K562 (cell line): ENCODE results near the gene MTFMT. TPM values are rescaled to one million over a fixed set of nuclear protein-coding genes. Genes with fewer than 3 reads are reported as not detected.

Experiments
- CBFA2T3 ChIP-seq: fragments of 450-650 bp; IDR thresholded peaks from 2 replicates; pipeline ENCODE4 v1.6.1; 2017
- FOS ChIP-seq: IDR thresholded peaks from 3 replicates; pipeline ENCODE4 v1.6.1; 2011; ENCODE audit not compliant: insufficient read length; ENCODE audit errors: extremely low read depth
- NBN ChIP-seq: fragments of 450-650 bp; IDR thresholded peaks from 2 replicates; pipeline ENCODE4 v1.6.1; 2016; ENCODE audit warnings: low read depth, mild to moderate bottlenecking
- NFXL1 ChIP-seq: fragments of 450-650 bp; formaldehyde crosslinking; IDR thresholded peaks from 2 replicates; pipeline ENCODE4 v1.4.0; 2021; ENCODE audit warnings: mild to moderate bottlenecking
- TCF7L2 ChIP-seq: fragments of 150-350 bp; IDR thresholded peaks from 2 replicates; pipeline ENCODE4 v1.6.1; 2016; ENCODE audit warnings: low read depth, mild to moderate bottlenecking, low read length, moderate library complexity
- polyA plus RNA-seq, 8 experiments: library from polyadenylated mRNA; depleted of rRNA in 4 of 8; stranded (reverse) in 5 of 8; unstranded in 3 of 8; fragments of >200 nt; fragmentation: Nextera tagmentation in 2 of 8; fragmentation: Illumina TruSeq in 1 of 8; extraction: Ambion mirVana in 2 of 8; extraction: Trizol in 1 of 8; gene quantifications; 2 replicates each; pipeline versions ENCODE4 v1.2.1 to v1.2.3, GENCODE V29; 2011 to 2014; ENCODE audit warnings: inconsistent platforms in 1 of 8, missing spikeins in 1 of 8
- total RNA-seq, 7 experiments: library from RNA; depleted of rRNA in 6 of 7; stranded (reverse); fragments of >200 nt in 6 of 7; fragmentation: Illumina TruSeq in 2 of 7; extraction: Trizol in 2 of 7; gene quantifications; 2 replicates each; pipeline versions ENCODE4 v1.2.1 to v1.2.3, GENCODE V29; 2011 to 2021; ENCODE audit warnings: low replicate concordance in 1 of 7
- TF ChIP-seq, protein P1 (sequence below): fragments of 450-650 bp; IDR thresholded peaks from 2 replicates; pipeline ENCODE4 v1.6.1; 2016; ENCODE audit warnings: mild to moderate bottlenecking, moderate library complexity
- TF ChIP-seq, protein P2 (sequence below): fragments of 250-450 bp; sonication (Bioruptor Pico); IDR thresholded peaks from 2 replicates; pipeline ENCODE4 v1.4.0; 2020
- TF ChIP-seq, protein P3 (sequence below): fragments of 450-650 bp; IDR thresholded peaks from 2 replicates; pipeline ENCODE4 v1.6.1; 2016; ENCODE audit warnings: antibody characterized with exemption

Gene MTFMT
- total and polyA plus RNA-seq, 9 of the 15 experiments (the other 6 are each of a cell fraction or from before 2014, with no cell fraction given) = 1.4 to 31.1 (median 16.2) TPM

DNA sequence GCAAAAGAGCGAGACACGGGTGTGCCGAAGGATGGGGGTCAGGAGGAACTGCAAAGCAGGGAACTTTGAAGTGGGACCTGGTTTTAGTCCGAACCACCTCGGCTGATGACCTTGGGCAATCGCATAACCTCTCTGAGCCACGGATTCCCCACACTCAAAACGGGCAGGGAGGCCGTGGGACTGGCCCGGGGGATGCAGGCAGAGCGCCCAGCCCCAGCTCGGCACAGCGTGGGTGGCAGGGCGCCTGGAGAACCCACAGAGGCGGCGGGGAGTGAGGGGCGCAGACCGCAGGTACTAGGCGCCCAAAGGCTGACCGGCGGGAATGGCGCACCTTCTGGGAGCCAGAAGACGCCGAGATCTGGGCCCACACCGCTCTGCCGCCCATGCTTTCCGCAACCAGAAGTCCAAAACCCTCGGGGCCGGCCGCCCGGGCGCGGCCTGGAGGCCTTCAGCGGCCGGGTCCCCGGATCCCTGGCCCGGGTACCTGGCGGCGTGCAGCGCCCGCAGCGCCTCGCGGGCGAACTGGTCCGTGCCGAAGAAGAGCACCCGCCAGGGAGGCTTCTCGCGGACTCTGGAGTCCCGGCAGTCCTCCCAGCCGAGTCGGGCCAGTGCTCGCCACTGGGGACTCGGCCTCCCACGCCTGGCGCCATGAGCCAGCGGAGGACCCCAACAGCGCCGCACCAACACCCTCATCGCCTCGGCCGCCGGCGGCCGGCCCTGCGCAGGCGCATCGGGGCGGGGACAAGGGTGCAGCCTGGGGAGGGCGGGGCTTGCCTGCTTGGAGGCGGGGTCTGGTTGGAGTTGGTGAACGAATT, at the start of gene MTFMT (continued):
- TF ChIP-seq, protein P1, sequence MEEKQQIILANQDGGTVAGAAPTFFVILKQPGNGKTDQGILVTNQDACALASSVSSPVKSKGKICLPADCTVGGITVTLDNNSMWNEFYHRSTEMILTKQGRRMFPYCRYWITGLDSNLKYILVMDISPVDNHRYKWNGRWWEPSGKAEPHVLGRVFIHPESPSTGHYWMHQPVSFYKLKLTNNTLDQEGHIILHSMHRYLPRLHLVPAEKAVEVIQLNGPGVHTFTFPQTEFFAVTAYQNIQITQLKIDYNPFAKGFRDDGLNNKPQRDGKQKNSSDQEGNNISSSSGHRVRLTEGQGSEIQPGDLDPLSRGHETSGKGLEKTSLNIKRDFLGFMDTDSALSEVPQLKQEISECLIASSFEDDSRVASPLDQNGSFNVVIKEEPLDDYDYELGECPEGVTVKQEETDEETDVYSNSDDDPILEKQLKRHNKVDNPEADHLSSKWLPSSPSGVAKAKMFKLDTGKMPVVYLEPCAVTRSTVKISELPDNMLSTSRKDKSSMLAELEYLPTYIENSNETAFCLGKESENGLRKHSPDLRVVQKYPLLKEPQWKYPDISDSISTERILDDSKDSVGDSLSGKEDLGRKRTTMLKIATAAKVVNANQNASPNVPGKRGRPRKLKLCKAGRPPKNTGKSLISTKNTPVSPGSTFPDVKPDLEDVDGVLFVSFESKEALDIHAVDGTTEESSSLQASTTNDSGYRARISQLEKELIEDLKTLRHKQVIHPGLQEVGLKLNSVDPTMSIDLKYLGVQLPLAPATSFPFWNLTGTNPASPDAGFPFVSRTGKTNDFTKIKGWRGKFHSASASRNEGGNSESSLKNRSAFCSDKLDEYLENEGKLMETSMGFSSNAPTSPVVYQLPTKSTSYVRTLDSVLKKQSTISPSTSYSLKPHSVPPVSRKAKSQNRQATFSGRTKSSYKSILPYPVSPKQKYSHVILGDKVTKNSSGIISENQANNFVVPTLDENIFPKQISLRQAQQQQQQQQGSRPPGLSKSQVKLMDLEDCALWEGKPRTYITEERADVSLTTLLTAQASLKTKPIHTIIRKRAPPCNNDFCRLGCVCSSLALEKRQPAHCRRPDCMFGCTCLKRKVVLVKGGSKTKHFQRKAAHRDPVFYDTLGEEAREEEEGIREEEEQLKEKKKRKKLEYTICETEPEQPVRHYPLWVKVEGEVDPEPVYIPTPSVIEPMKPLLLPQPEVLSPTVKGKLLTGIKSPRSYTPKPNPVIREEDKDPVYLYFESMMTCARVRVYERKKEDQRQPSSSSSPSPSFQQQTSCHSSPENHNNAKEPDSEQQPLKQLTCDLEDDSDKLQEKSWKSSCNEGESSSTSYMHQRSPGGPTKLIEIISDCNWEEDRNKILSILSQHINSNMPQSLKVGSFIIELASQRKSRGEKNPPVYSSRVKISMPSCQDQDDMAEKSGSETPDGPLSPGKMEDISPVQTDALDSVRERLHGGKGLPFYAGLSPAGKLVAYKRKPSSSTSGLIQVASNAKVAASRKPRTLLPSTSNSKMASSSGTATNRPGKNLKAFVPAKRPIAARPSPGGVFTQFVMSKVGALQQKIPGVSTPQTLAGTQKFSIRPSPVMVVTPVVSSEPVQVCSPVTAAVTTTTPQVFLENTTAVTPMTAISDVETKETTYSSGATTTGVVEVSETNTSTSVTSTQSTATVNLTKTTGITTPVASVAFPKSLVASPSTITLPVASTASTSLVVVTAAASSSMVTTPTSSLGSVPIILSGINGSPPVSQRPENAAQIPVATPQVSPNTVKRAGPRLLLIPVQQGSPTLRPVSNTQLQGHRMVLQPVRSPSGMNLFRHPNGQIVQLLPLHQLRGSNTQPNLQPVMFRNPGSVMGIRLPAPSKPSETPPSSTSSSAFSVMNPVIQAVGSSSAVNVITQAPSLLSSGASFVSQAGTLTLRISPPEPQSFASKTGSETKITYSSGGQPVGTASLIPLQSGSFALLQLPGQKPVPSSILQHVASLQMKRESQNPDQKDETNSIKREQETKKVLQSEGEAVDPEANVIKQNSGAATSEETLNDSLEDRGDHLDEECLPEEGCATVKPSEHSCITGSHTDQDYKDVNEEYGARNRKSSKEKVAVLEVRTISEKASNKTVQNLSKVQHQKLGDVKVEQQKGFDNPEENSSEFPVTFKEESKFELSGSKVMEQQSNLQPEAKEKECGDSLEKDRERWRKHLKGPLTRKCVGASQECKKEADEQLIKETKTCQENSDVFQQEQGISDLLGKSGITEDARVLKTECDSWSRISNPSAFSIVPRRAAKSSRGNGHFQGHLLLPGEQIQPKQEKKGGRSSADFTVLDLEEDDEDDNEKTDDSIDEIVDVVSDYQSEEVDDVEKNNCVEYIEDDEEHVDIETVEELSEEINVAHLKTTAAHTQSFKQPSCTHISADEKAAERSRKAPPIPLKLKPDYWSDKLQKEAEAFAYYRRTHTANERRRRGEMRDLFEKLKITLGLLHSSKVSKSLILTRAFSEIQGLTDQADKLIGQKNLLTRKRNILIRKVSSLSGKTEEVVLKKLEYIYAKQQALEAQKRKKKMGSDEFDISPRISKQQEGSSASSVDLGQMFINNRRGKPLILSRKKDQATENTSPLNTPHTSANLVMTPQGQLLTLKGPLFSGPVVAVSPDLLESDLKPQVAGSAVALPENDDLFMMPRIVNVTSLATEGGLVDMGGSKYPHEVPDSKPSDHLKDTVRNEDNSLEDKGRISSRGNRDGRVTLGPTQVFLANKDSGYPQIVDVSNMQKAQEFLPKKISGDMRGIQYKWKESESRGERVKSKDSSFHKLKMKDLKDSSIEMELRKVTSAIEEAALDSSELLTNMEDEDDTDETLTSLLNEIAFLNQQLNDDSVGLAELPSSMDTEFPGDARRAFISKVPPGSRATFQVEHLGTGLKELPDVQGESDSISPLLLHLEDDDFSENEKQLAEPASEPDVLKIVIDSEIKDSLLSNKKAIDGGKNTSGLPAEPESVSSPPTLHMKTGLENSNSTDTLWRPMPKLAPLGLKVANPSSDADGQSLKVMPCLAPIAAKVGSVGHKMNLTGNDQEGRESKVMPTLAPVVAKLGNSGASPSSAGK = no peak; the same call in 1 of the 2 replicates
- TF ChIP-seq, protein P2, sequence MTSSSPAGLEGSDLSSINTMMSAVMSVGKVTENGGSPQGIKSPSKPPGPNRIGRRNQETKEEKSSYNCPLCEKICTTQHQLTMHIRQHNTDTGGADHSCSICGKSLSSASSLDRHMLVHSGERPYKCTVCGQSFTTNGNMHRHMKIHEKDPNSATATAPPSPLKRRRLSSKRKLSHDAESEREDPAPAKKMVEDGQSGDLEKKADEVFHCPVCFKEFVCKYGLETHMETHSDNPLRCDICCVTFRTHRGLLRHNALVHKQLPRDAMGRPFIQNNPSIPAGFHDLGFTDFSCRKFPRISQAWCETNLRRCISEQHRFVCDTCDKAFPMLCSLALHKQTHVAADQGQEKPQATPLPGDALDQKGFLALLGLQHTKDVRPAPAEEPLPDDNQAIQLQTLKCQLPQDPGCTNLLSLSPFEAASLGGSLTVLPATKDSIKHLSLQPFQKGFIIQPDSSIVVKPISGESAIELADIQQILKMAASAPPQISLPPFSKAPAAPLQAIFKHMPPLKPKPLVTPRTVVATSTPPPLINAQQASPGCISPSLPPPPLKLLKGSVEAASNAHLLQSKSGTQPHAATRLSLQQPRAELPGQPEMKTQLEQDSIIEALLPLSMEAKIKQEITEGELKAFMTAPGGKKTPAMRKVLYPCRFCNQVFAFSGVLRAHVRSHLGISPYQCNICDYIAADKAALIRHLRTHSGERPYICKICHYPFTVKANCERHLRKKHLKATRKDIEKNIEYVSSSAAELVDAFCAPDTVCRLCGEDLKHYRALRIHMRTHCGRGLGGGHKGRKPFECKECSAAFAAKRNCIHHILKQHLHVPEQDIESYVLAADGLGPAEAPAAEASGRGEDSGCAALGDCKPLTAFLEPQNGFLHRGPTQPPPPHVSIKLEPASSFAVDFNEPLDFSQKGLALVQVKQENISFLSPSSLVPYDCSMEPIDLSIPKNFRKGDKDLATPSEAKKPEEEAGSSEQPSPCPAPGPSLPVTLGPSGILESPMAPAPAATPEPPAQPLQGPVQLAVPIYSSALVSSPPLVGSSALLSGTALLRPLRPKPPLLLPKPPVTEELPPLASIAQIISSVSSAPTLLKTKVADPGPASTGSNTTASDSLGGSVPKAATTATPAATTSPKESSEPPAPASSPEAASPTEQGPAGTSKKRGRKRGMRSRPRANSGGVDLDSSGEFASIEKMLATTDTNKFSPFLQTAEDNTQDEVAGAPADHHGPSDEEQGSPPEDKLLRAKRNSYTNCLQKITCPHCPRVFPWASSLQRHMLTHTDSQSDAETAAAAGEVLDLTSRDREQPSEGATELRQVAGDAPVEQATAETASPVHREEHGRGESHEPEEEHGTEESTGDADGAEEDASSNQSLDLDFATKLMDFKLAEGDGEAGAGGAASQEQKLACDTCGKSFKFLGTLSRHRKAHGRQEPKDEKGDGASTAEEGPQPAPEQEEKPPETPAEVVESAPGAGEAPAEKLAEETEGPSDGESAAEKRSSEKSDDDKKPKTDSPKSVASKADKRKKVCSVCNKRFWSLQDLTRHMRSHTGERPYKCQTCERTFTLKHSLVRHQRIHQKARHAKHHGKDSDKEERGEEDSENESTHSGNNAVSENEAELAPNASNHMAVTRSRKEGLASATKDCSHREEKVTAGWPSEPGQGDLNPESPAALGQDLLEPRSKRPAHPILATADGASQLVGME (CRISPR knock-in tag) = no peak
- TF ChIP-seq, protein P3, sequence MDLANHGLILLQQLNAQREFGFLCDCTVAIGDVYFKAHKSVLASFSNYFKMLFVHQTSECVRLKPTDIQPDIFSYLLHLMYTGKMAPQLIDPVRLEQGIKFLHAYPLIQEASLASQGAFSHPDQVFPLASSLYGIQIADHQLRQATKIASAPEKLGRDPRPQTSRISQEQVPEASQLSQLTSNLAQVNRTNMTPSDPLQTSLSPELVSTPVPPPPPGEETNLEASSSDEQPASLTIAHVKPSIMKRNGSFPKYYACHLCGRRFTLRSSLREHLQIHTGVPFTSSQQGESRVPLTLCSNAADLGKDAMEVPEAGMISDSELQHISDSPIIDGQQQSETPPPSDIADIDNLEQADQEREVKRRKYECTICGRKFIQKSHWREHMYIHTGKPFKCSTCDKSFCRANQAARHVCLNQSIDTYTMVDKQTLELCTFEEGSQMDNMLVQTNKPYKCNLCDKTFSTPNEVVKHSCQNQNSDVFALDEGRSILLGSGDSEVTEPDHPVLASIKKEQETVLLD = peak; percentile 23; the same call in 1 of the 2 replicates
- no peak for TF ChIP-seq CBFA2T3
- no peak for TF ChIP-seq NFXL1 (CRISPR knock-in tag)
- no peak for TF ChIP-seq FOS
- TF ChIP-seq NBN = no peak
- no peak for TF ChIP-seq TCF7L2
